ENCODE data around the gene ICE2. TPM values are rescaled to one million over a fixed set of nuclear protein-coding genes. Genes with fewer than 3 reads are reported as not detected.

The ICE2 gene
- total RNA-seq, 1 experiment from 2014 or later = 76.5 TPM

- intact Hi-C loops (cut with micrococcal nuclease; ENCODE audit: unreplicated experiment) = no loop called here
- POLR2A ChIA-PET (ENCODE audit: low non-redundant PET) = no interaction called here
- BruUV-seq (replicated peaks) = no TSS peak
These were observed 2.2 kb downstream of the ICE2 start for GRCh38 chr15:60476713-60477112.

GRCh38 chr15:60473135-60473534, 5.8 kb downstream of the ICE2 start:
- intact Hi-C loops (cut with micrococcal nuclease; ENCODE audit: unreplicated experiment) = no loop called here
- no TSS peak for BruUV-seq (replicated peaks)
- Histone ChIP-seq H3K27ac (ENCODE audit: low read depth, low read length, poor library complexity, severe bottlenecking) (no peak overlapping the region), H3K36me3 (ENCODE audit: insufficient read depth, low read length, poor library complexity, severe bottlenecking) (peaks cover 27% of the 10 kb centered on the region), H3K27me3 (replicated peaks; ENCODE audit: insufficient read depth, low read depth, low read length, poor library complexity) (no peaks in the 10 kb centered on the region), H3K4me3 (ENCODE audit: low read depth, low read length, poor library complexity, severe bottlenecking) (no peak overlapping the region), H3K4me1 (ENCODE audit: insufficient read depth, low read length, poor library complexity, severe bottlenecking) (peaks cover 30% of the 10 kb centered on the region), H3K9me3 (ENCODE audit: low read depth, low read length, poor library complexity, severe bottlenecking) (no peaks in the 10 kb centered on the region)
- TF ChIP-seq CTCF (conservative IDR thresholded peaks at IDR 0.05; ENCODE audit: low read depth, low read length) = no peak
- no peak for TF ChIP-seq EZH2 (IDR thresholded peaks at IDR 0.05; ENCODE audit: borderline replicate concordance, low read depth, low read length, poor library complexity, severe bottlenecking)
- POLR2A ChIA-PET (ENCODE audit: low non-redundant PET) = no interaction called here
- DNase-seq (ENCODE audit: low spot score) = no peak
- CTCF ChIA-PET = no interaction called here

More at GRCh38 chr15:60476713-60477112, 2.2 kb downstream of the ICE2 start:
- peaks cover 18% of the 10 kb centered on the region for H3K4me1 ChIP-seq (ENCODE audit: insufficient read depth, low read length, poor library complexity, severe bottlenecking)
- peaks cover 20% of the 10 kb centered on the region for H3K36me3 ChIP-seq (ENCODE audit: insufficient read depth, low read length, poor library complexity, severe bottlenecking)
- CTCF ChIA-PET = no interaction called here
- no peak for DNase-seq (ENCODE audit: low spot score)
- H3K9me3 ChIP-seq (ENCODE audit: low read depth, low read length, poor library complexity, severe bottlenecking) = no peaks in the 10 kb centered on the region
- peak overlapping the region; percentile 10 for H3K27ac ChIP-seq (ENCODE audit: low read depth, low read length, poor library complexity, severe bottlenecking)
- TF ChIP-seq EZH2 (IDR thresholded peaks at IDR 0.05; ENCODE audit: borderline replicate concordance, low read depth, low read length, poor library complexity, severe bottlenecking) (no peak), CTCF (conservative IDR thresholded peaks at IDR 0.05; ENCODE audit: low read depth, low read length) (no peak)
- no peaks in the 10 kb centered on the region for H3K27me3 ChIP-seq (replicated peaks; ENCODE audit: insufficient read depth, low read depth, low read length, poor library complexity)
- no peak overlapping the region for H3K4me3 ChIP-seq (ENCODE audit: low read depth, low read length, poor library complexity, severe bottlenecking)

- no peaks in the 10 kb centered on the region for H3K27me3 ChIP-seq (replicated peaks; ENCODE audit: insufficient read depth, low read depth, low read length, poor library complexity)
- ChIA-PET POLR2A (ENCODE audit: low non-redundant PET) (no interaction called here), CTCF (no interaction called here)
- peaks cover 44% of the 10 kb centered on the region for H3K36me3 ChIP-seq (ENCODE audit: insufficient read depth, low read length, poor library complexity, severe bottlenecking)
- peak overlapping the region; percentile 22 for H3K27ac ChIP-seq (ENCODE audit: low read depth, low read length, poor library complexity, severe bottlenecking)
- no peaks in the 10 kb centered on the region for H3K9me3 ChIP-seq (ENCODE audit: low read depth, low read length, poor library complexity, severe bottlenecking)
- H3K4me3 ChIP-seq (ENCODE audit: low read depth, low read length, poor library complexity, severe bottlenecking) = no peak overlapping the region
- peaks cover 18% of the 10 kb centered on the region for H3K4me1 ChIP-seq (ENCODE audit: insufficient read depth, low read length, poor library complexity, severe bottlenecking)
- no TSS peak for BruUV-seq (replicated peaks)
- intact Hi-C loops (cut with micrococcal nuclease; ENCODE audit: unreplicated experiment) = no loop called here
- DNase-seq (ENCODE audit: low spot score) = peak; percentile 55
- TF ChIP-seq CTCF (conservative IDR thresholded peaks at IDR 0.05; ENCODE audit: low read depth, low read length) (no peak), EZH2 (IDR thresholded peaks at IDR 0.05; ENCODE audit: borderline replicate concordance, low read depth, low read length, poor library complexity, severe bottlenecking) (no peak)
These were observed 7.6 kb downstream of the ICE2 start for GRCh38 chr15:60471314-60471713.
